ENCODE results near the gene KCNQ4. TPM values are rescaled to one million over a fixed set of nuclear protein-coding genes. Genes with fewer than 3 reads are reported as not detected.

KCNQ4 gene
- total RNA-seq, 2 experiments from 2014 or later, result 0.38 to 0.43 TPM

DNA sequence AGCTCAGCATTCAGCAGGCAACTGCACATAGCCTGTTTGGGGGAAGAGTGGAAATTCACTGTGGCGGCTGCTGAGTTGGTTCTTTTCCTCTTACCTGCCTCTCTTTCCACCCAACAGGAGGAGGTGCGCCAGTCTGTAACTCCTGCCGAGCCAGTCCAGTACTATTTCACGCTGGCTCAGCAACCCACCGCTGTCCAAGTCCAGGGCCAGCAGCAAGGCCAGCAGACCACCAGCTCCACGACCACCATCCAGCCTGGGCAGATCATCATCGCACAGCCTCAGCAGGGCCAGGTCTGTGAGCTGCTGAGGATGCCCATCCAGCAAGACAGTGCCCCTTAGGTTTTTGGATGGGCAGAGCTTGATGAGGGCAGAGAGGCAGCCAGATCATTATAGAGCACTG is 25.6 kb upstream of the KCNQ4 start:
- no peak overlapping the region for H3K4me3 Mint-ChIP-seq
- peaks cover 15% of the 10 kb centered on the region for H3K4me1 Mint-ChIP-seq (ENCODE audit: low read depth)
- H3K27me3 Mint-ChIP-seq, result no peaks in the 10 kb centered on the region
- H3K36me3 Mint-ChIP-seq (ENCODE audit: low read depth), result peaks cover 48% of the 10 kb centered on the region
- ChIA-PET CTCF (interaction anchor here (4.4 to 9.5 kb wide), 2 partner anchors 16 to 93 kb away, joined by 16 to 90 read pairs; no protein-coding TSS in a partner anchor), POLR2A (interaction anchor here (0.6 kb wide), 1 partner anchor 241 kb away, joined by 3 read pairs; no protein-coding TSS in a partner anchor)
- intact Hi-C loops (cut with micrococcal nuclease), result no loop called here
- DNase-seq (no peak), ATAC-seq (no peak)
- H3K27ac Mint-ChIP-seq, result no peak overlapping the region
- TF ChIP-seq, protein P1, sequence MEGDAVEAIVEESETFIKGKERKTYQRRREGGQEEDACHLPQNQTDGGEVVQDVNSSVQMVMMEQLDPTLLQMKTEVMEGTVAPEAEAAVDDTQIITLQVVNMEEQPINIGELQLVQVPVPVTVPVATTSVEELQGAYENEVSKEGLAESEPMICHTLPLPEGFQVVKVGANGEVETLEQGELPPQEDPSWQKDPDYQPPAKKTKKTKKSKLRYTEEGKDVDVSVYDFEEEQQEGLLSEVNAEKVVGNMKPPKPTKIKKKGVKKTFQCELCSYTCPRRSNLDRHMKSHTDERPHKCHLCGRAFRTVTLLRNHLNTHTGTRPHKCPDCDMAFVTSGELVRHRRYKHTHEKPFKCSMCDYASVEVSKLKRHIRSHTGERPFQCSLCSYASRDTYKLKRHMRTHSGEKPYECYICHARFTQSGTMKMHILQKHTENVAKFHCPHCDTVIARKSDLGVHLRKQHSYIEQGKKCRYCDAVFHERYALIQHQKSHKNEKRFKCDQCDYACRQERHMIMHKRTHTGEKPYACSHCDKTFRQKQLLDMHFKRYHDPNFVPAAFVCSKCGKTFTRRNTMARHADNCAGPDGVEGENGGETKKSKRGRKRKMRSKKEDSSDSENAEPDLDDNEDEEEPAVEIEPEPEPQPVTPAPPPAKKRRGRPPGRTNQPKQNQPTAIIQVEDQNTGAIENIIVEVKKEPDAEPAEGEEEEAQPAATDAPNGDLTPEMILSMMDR (IDR thresholded peaks at IDR 0.05), result no peak
- no peaks in the 10 kb centered on the region for H3K9me3 Mint-ChIP-seq

DNA sequence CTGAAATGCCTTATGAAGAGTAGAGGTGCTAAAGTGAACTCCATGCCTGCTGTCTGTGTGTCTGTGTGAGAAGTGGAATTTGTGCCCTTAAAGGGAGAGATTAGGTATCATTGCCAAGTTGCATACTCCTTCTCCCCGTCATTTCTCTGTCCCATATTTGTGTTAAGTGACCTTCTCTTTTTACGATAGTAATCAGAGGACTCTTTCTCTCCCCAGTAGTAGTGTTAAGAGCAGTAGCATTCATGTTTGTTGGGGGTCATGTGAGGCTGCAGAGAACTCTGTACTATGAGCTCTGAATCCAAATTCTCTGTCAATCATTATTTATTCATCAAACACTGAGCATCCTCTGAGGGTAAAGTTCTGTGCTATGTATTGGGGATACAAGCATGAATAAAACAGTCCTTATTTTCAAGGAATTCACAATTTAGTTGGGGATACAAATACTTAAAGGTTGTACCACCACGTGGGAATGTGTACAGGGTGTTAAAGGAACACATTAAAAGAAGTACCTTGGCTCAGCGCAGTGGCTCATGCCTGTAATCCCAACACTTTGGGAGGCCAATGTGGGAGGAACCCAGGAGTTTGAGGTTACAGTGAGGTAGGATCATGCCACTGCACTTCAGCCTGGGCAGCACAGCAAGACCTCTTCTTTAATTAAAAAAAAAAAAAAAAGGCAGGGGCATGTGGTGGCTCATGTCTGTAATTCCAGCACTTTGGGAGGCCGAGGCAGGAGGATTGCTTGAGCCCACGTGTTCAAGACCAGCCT is 24.8 kb upstream of the KCNQ4 start:
- H3K27me3 Mint-ChIP-seq, result no peaks in the 10 kb centered on the region
- CTCF ChIA-PET, result interaction anchor here (0.6 to 9.5 kb wide), 2 partner anchors 15 to 142 kb away, joined by 3 to 90 read pairs; no protein-coding TSS in a partner anchor
- TF ChIP-seq, protein P1 (IDR thresholded peaks at IDR 0.05), result no peak
- H3K27ac Mint-ChIP-seq, result peak overlapping the region; percentile 1
- no peak for ATAC-seq
- peaks cover 16% of the 10 kb centered on the region for H3K4me1 Mint-ChIP-seq (ENCODE audit: low read depth)
- H3K36me3 Mint-ChIP-seq (ENCODE audit: low read depth), result peaks cover 46% of the 10 kb centered on the region
- H3K9me3 Mint-ChIP-seq, result no peaks in the 10 kb centered on the region
- intact Hi-C loops (cut with micrococcal nuclease), result no loop called here
- no peak overlapping the region for H3K4me3 Mint-ChIP-seq
- POLR2A ChIA-PET, result interaction anchor here (0.6 to 0.8 kb wide), 2 partner anchors 67 to 242 kb away, joined by 3 read pairs; partner anchors contain the start of gene NFYC
- no peak for DNase-seq

DNA sequence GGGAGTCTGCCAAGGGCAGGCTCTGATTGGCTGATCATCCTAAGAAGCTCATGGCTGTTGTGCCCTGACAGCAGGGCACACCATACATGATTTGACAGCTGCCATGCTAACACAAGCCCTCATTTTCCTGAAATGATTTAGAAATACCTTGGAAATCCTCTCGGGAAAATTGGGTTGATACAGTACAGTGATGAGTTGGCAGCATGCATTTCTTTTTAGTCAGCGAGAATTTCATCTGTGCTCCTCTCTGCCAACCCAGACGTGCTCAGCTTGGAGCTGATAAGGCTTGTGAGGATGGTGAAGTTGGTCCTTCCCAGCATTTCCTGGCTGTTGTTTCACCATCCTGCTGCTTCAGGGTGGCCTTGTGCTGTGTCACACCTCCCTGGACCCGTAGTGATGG is 22.6 kb upstream of the KCNQ4 start:
- peak overlapping the region; percentile 30 for H3K27ac Mint-ChIP-seq
- TF ChIP-seq, protein P1 (IDR thresholded peaks at IDR 0.05), result no peak
- H3K36me3 Mint-ChIP-seq (ENCODE audit: low read depth), result peaks cover 44% of the 10 kb centered on the region
- H3K27me3 Mint-ChIP-seq, result no peaks in the 10 kb centered on the region
- intact Hi-C loops (cut with micrococcal nuclease), result no loop called here
- H3K4me3 Mint-ChIP-seq, result no peak overlapping the region
- peaks cover 31% of the 10 kb centered on the region for H3K4me1 Mint-ChIP-seq (ENCODE audit: low read depth)
- ChIA-PET CTCF (interaction anchor here (9.5 kb wide), 1 partner anchor 13 kb away, joined by 90 read pairs; no protein-coding TSS in a partner anchor), POLR2A (no interaction called here)
- no peak for DNase-seq
- ATAC-seq, result no peak
- H3K9me3 Mint-ChIP-seq, result no peaks in the 10 kb centered on the region

DNA sequence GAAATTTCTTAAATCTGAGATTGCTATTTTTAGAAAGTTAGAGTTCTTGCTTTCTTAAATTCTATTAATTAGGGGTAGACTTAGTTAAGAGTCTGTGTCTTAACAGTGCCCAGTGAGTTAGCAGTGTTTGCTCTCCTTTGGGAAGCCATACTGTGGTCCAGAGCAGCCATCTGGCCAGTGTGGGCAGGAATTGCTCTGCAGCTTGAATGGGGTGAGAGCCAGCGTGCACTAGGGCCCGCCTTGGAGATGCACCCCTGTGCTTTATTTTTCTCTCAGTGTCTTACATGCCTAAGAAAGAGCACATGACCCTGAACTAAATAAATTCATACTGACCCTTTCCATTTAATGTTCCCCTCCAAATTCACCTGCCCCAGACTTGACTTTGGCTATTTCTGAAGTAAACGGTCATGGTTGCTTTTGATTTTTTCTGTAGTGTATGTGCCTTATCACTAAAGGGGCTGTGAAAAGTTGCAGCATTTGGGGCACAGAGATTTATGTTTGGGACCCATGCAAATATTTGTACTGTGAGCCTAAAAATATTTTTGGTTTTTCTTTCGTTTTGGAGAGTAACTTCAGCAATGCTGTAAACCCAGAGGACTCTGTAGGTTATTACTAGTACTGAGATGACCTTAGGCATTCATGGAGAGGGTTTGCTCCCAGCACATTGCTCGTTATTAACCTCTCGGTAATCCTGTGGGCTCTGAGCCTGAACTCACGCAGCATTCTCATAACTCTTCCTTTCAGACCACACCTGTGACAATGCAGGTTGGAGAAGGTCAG is 21.3 kb upstream of the KCNQ4 start:
- Mint-ChIP-seq H3K27ac (peak overlapping the region; percentile 76), H3K36me3 (ENCODE audit: low read depth) (peaks cover 55% of the 10 kb centered on the region), H3K27me3 (no peaks in the 10 kb centered on the region), H3K4me3 (no peak overlapping the region), H3K9me3 (no peaks in the 10 kb centered on the region), H3K4me1 (ENCODE audit: low read depth) (peaks cover 36% of the 10 kb centered on the region)
- CTCF ChIA-PET, result interaction anchor here (4.0 kb wide), 1 partner anchor 12 kb away, joined by 92 read pairs; no protein-coding TSS in a partner anchor
- intact Hi-C loops (cut with micrococcal nuclease), result no loop called here
- DNase-seq (no peak), ATAC-seq (no peak)
- TF ChIP-seq, protein P1 (IDR thresholded peaks at IDR 0.05), result no peak
- POLR2A ChIA-PET, result no interaction called here

Data from activated CD8-positive, alpha-beta T cell treated with anti-CD3 and anti-CD28 coated beads for 36 hours (primary cell).